Mononuclear cell (primary cell): ENCODE results near the gene CGB2. TPM values are rescaled to one million over a fixed set of nuclear protein-coding genes. Genes with fewer than 3 reads are reported as not detected.
"Not testable (repeated sequence)": the region's sequence is repeated elsewhere in the genome, so short reads cannot be mapped to it uniquely, and the experiment has no call there.

Experiments used
- H3K27me3 ChIP-seq: 2 replicates; pipeline ENCODE4 v1.6.0; 2011; ENCODE audit warnings: low read length, control low read depth; ENCODE audit not compliant: insufficient read depth
- H3K4me1 ChIP-seq: 2 replicates; pipeline ENCODE4 v1.5.1; 2011; ENCODE audit warnings: mild to moderate bottlenecking, low read length, control low read depth; ENCODE audit not compliant: insufficient read depth
- H3K4me3 ChIP-seq: 2 replicates; pipeline ENCODE4 v1.5.1; 2011; ENCODE audit warnings: mild to moderate bottlenecking, low read length, moderate library complexity
- H3K9me3 ChIP-seq: 2 replicates; pipeline ENCODE4 v1.5.1; 2011; ENCODE audit warnings: low read depth, mild to moderate bottlenecking, control low read depth, low read length
- total RNA-seq: library from RNA; depleted of rRNA; stranded (reverse); fragments of >200 nt; gene quantifications from one replicate; pipeline ENCODE4 v1.2.3, GENCODE V29; 2012

Gene CGB2
- total RNA-seq, 1 donor = not detected

- Histone ChIP-seq H3K27me3 (peaks cover 31% of the 10 kb centered on the region), H3K4me3 (no peak overlapping the region)
These were observed 32.4 kb downstream of the CGB2 start for GRCh38 chr19:49064029-49064629.

GRCh38 chr19:49064768-49065611 is 33.3 kb downstream of the CGB2 start, which contains the start of gene NTF4:
Gene NTF4 (minus strand): TSS chr19:49064818. CDS start chr19:49061997, 2,821 bp downstream.
- Histone ChIP-seq H3K4me1 (no peaks in the 10 kb centered on the region), H3K9me3 (no peaks in the 10 kb centered on the region), H3K4me3 (no peak within 1 kb of the TSS), H3K27me3 (peaks cover 32% of the 10 kb centered on the region)

More at GRCh38 chr19:49064029-49064629, 32.4 kb downstream of the CGB2 start:
- Histone ChIP-seq H3K4me1 (no peaks in the 10 kb centered on the region), H3K9me3 (no peaks in the 10 kb centered on the region)

DNA sequence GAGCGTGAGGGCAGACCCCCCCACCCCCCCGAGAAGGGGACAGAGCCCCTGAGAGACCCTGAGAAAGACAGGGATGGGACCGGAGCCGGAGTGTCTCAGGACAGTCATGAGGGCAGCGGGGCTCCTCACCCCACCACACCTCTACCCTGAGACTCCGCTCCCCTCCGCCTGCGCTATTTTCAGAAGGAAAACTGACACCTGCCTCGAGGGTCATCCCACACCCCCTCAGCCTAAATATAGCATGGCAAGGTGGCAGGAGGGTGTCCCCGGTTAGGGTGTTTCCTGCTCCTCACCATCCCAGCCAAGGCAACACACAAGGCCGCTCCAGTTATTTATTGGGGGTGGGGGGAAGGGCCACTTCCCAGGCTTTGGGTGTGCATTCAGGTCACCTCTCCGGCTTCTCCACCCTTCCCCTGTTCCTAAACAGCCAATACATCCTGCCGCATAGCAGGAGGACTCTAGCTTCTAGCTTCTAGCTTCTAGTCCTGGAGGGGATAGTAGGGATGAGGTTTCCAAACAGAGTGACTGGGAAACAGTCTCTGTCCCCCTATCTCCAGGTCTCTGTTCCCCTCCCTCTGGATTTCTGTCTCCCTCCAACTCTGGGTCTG is 34.3 kb downstream of the CGB2 start:
- Histone ChIP-seq H3K4me3 (no peak overlapping the region), H3K4me1 (no peaks in the 10 kb centered on the region), H3K27me3 (peaks cover 29% of the 10 kb centered on the region), H3K9me3 (no peaks in the 10 kb centered on the region)

DNA sequence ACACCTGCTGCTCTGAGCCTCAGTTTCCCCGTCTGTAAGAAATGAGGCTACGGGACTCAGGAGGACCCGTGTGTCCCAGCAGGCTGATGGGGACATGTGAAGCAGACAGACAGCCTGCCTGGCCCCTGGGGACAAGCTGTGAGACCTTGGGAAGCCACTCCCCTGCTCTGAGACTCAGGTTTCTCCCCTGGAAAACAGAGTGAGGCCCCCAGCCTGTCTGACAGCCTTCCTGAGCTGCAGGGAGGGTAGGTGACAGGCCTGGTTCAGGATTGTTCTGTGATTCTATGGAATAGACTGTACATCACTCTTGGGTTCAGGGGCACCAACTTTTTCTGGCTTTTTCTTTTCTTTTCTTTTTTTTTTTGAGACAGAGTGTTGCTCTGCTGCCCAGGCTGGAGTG is 35.9 kb downstream of the CGB2 start:
- Histone ChIP-seq H3K4me1 (no peaks in the 10 kb centered on the region), H3K4me3 (no peak overlapping the region), H3K27me3 (peaks cover 30% of the 10 kb centered on the region), H3K9me3 (no peaks in the 10 kb centered on the region)

- Histone ChIP-seq H3K27me3 (peaks cover 42% of the 10 kb centered on the region), H3K4me1 (no peaks in the 10 kb centered on the region), H3K4me3 (no peak overlapping the region), H3K9me3 (no peaks in the 10 kb centered on the region)
These were observed 37.3 kb downstream of the CGB2 start for GRCh38 chr19:49069026-49069425.

GRCh38 chr19:49070416-49070815 is 38.7 kb downstream of the CGB2 start:
- peaks cover 40% of the 10 kb centered on the region for H3K27me3 ChIP-seq
- no peak overlapping the region for H3K4me3 ChIP-seq
- no peaks in the 10 kb centered on the region for H3K9me3 ChIP-seq
- no peaks in the 10 kb centered on the region for H3K4me1 ChIP-seq

DNA sequence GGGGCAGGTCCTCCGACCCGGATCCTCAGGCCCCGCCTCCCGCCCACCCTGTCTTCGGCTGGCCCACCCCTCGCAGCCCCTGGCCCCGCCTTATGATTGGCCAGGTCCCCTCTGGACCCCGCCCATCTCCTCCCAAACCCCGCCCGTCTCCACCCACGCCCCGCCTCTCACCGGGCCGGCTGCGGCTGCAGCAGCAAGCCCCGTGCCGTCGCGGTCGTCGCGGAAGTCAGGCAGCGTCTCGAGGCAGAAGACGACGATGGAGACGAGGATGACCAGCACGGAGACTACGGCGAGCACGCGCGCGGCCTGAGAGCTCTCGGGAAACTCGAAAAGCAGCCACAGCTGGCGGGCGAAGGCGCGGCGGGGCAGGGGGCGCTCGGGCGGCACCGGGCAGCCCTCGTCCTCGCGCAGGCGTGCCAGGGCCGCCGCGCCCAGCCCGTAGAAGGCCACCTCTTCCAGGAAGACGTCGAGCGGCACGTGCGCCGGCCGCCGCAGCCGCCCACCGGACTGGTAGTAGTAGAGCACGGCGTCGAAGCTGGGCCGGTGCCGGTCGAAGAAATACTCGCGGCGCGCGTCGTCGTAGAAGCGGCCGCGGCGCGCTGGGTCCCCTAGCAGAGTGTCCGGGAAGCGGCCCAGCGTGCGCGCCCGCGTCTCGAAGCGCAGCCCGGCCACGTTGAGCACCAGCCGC is 40.3 kb downstream of the CGB2 start:
- Histone ChIP-seq H3K9me3 (no peaks in the 10 kb centered on the region), H3K4me1 (no peaks in the 10 kb centered on the region), H3K4me3 (no peak overlapping the region), H3K27me3 (peaks cover 29% of the 10 kb centered on the region)

- Histone ChIP-seq H3K4me3 (no peak overlapping the region), H3K4me1 (no peaks in the 10 kb centered on the region), H3K9me3 (no peaks in the 10 kb centered on the region), H3K27me3 (peaks cover 25% of the 10 kb centered on the region)
These were observed 42.1 kb downstream of the CGB2 start for GRCh38 chr19:49073514-49074378.

DNA sequence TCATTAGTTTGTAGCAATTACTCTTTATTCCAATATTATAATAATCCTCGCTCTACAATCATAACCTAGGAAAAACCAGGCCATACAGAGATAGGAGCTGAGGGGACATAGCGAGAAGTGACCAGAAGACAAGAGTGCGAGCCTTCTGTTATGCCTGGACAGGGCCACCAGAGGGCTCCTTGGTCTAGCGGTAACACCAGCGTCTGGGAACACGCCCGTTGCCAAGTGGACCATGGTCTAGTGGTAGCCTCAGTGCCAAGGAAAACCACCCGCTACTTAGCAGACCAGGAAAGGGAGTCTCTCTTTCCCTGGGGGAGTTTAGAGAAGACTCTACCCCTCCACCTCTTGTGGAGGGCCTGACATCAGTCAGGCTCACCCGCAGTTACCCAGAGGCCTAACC is 43.2 kb downstream of the CGB2 start:
- H3K9me3 ChIP-seq, H3K4me1 ChIP-seq, H3K4me3 ChIP-seq: not testable (repeated sequence)
- H3K27me3 ChIP-seq = peaks cover 19% of the 10 kb centered on the region

GRCh38 chr19:49080392-49080791 is 48.7 kb downstream of the CGB2 start:
- Histone ChIP-seq H3K4me1 (peaks cover 6% of the 10 kb centered on the region), H3K4me3 (no peak overlapping the region)

DNA sequence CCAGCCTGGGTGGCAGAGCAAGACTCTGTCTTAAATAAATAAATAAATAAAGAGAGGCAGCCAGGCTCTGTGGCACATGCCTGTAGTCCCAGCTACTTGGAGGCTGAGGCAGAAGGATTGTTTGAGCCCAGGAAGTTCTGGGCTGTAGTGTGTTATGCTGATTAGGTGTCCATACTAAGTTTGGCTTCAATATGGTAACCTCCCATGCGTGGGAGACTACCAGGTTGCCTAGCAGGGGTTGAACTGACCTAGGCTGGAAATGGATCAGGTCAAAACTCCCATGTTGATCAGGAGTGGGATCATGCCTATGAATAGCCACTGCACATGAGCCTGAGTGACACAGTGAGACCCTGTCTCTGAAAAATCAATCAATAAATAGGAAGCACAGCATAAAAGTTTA is 49.6 kb downstream of the CGB2 start:
- H3K9me3 ChIP-seq = no peaks in the 10 kb centered on the region
- H3K4me3 ChIP-seq = no peak overlapping the region
- H3K27me3 ChIP-seq = no peaks in the 10 kb centered on the region
- H3K4me1 ChIP-seq = peaks cover 12% of the 10 kb centered on the region

More at GRCh38 chr19:49080392-49080791, 48.7 kb downstream of the CGB2 start:
- Histone ChIP-seq H3K9me3 (no peaks in the 10 kb centered on the region), H3K27me3 (no peaks in the 10 kb centered on the region)
